Measurements from ENCODE around the gene OR8G5. TPM values are rescaled to one million over a fixed set of nuclear protein-coding genes. Genes with fewer than 3 reads are reported as not detected.

The OR8G5 gene
- total RNA-seq, 2 experiments from 2014 or later, result not detected

- Histone ChIP-seq H3K36me3 (ENCODE audit: insufficient read depth, low read length) (no peaks in the 10 kb centered on the region), H3K4me1 (ENCODE audit: insufficient read depth, low read length) (no peaks in the 10 kb centered on the region), H3K4me3 (ENCODE audit: low read length) (no peak overlapping the region), H3K27me3 (ENCODE audit: control insufficient read depth in 1 of 2, insufficient read depth in 2 of 2, low read length in 2 of 2) (no peaks in the 10 kb centered on the region), H3K9me3 (ENCODE audit: control insufficient read depth in 1 of 2, insufficient read depth in 1 of 2, low read length in 2 of 2) (no peaks in the 10 kb centered on the region), H3K27ac (ENCODE audit: low read depth in 1 of 2, low read length in 2 of 2) (no peak overlapping the region)
- no peaks in the 10 kb centered on the region for H3K4me1 Mint-ChIP-seq (ENCODE audit: low read depth)
- CTCF ChIA-PET, result no interaction called here
- intact Hi-C loops (cut with DNase I, micrococcal nuclease), result loop anchor here in 1 of 2 experiments (1.0 kb wide), 1 partner anchor 16 kb away; no protein-coding TSS in a partner anchor
- no peak overlapping the region for H3K4me3 Mint-ChIP-seq
- no peaks in the 10 kb centered on the region for H3K9me3 Mint-ChIP-seq
- ATAC-seq (ENCODE audit: poor library complexity) (no peak), DNase-seq (no peak)
- no peak overlapping the region for H3K27ac Mint-ChIP-seq
- H3K36me3 Mint-ChIP-seq (ENCODE audit: low read depth), result no peaks in the 10 kb centered on the region
- peaks cover 16% of the 10 kb centered on the region for H3K27me3 Mint-ChIP-seq
- POLR2A ChIA-PET, result no interaction called here
- TF ChIP-seq CTCF (IDR thresholded peaks at IDR 0.05), result no peak
Measured at GRCh38 chr11:124225471-124225870, 30.7 kb upstream of the OR8G5 start.

- intact Hi-C loops (cut with DNase I, micrococcal nuclease), result no loop called here
- DNase-seq, result no peak
- H3K9me3 ChIP-seq (ENCODE audit: control insufficient read depth in 1 of 2, insufficient read depth in 1 of 2, low read length in 2 of 2), result no peaks in the 10 kb centered on the region
- ChIA-PET POLR2A (no interaction called here), CTCF (no interaction called here)
- H3K4me3 ChIP-seq (ENCODE audit: low read length), result no peak overlapping the region
- no peaks in the 10 kb centered on the region for H3K4me1 ChIP-seq (ENCODE audit: insufficient read depth, low read length)
- Mint-ChIP-seq H3K27me3 (no peaks in the 10 kb centered on the region), H3K4me3 (no peak overlapping the region), H3K36me3 (ENCODE audit: low read depth) (no peaks in the 10 kb centered on the region), H3K27ac (no peak overlapping the region), H3K4me1 (ENCODE audit: low read depth) (no peaks in the 10 kb centered on the region), H3K9me3 (no peaks in the 10 kb centered on the region)
- no peaks in the 10 kb centered on the region for H3K36me3 ChIP-seq (ENCODE audit: insufficient read depth, low read length)
- no peak for ATAC-seq (ENCODE audit: poor library complexity)
- H3K27ac ChIP-seq (ENCODE audit: low read depth in 1 of 2, low read length in 2 of 2), result no peak overlapping the region
- TF ChIP-seq CTCF (IDR thresholded peaks at IDR 0.05), result no peak
- H3K27me3 ChIP-seq (ENCODE audit: control insufficient read depth in 1 of 2, insufficient read depth in 2 of 2, low read length in 2 of 2), result no peaks in the 10 kb centered on the region
Measured at GRCh38 chr11:124233376-124233775, 22.8 kb upstream of the OR8G5 start.

DNA sequence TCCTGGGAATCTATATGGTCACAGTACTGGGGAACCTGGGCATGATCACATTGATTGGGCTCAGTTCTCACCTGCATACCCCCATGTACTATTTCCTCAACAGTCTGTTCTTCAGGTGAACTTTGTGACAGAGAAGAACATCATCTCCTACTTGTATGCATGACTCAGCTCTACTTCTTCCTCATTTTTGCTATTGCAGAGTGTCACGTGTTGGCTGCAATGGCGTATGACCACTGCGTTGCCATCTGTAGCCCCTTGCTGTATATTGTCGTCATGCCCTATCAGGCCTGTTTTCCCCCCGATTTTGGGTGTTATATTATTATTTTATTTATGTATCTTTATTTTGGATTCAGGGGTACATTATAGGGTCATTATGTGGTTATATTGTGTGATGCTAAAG, 17.7 kb upstream of the OR8G5 start:
- CTCF ChIA-PET, result no interaction called here
- POLR2A ChIA-PET, result no interaction called here
- Histone ChIP-seq H3K27me3 (ENCODE audit: control insufficient read depth in 1 of 2, insufficient read depth in 2 of 2, low read length in 2 of 2) (no peaks in the 10 kb centered on the region), H3K9me3 (ENCODE audit: control insufficient read depth in 1 of 2, insufficient read depth in 1 of 2, low read length in 2 of 2) (no peaks in the 10 kb centered on the region), H3K27ac (ENCODE audit: low read depth in 1 of 2, low read length in 2 of 2) (no peak overlapping the region), H3K4me3 (ENCODE audit: low read length) (no peak overlapping the region), H3K36me3 (ENCODE audit: insufficient read depth, low read length) (no peaks in the 10 kb centered on the region), H3K4me1 (ENCODE audit: insufficient read depth, low read length) (no peaks in the 10 kb centered on the region)
- intact Hi-C loops (cut with DNase I, micrococcal nuclease), result no loop called here
- TF ChIP-seq CTCF (IDR thresholded peaks at IDR 0.05), result no peak
- Mint-ChIP-seq H3K27ac (no peak overlapping the region), H3K36me3 (ENCODE audit: low read depth) (no peaks in the 10 kb centered on the region), H3K4me1 (ENCODE audit: low read depth) (no peaks in the 10 kb centered on the region), H3K9me3 (no peaks in the 10 kb centered on the region), H3K27me3 (peaks cover 10% of the 10 kb centered on the region), H3K4me3 (no peak overlapping the region)
- DNase-seq (no peak), ATAC-seq (ENCODE audit: poor library complexity) (no peak)
